ENCODE results near the gene MSLN. TPM values are rescaled to one million over a fixed set of nuclear protein-coding genes. Genes with fewer than 3 reads are reported as not detected.
"Not testable (repeated sequence)": the region's sequence is repeated elsewhere in the genome, so short reads cannot be mapped to it uniquely, and the experiment has no call there.

MSLN gene
- total RNA-seq, 2 donors from 2014 or later = 2.1 TPM; not detected in 1

- Histone ChIP-seq H3K27ac (no peak overlapping the region), H3K4me3 (no peak overlapping the region), H3K36me3 (replicated peaks in 1 of 2; ENCODE audit: insufficient read depth in 1 of 2, low read depth in 2 of 2) (no peaks in the 10 kb centered on the region), H3K9me3 (no peaks in the 10 kb centered on the region), H3K4me1 (no peaks in the 10 kb centered on the region), H3K27me3 (no peaks in the 10 kb centered on the region)
- no peak for TF ChIP-seq CTCF (IDR thresholded peaks at IDR 0.05)
- no peak for TF ChIP-seq POLR2A (IDR thresholded peaks at IDR 0.05)
- ATAC-seq = no peak
- WGBS, 2 donors = 60 to 68% methylated on average over 1 to 39 of the region's 46 CpGs
- no peak for DNase-seq
- intact Hi-C loops (cut with DNase I) = no loop called here
Measured at GRCh38 chr16:774086-775001, 13.8 kb downstream of the MSLN start.

GRCh38 chr16:775236-775796 is 14.8 kb downstream of the MSLN start:
- TF ChIP-seq POLR2A (IDR thresholded peaks at IDR 0.05) (no peak), CTCF (IDR thresholded peaks at IDR 0.05) (no peak)
- intact Hi-C loops (cut with DNase I) = no loop called here
- WGBS, 2 donors = 65 to 84% methylated on average over 5 to 34 of the region's 36 CpGs
- DNase-seq = no peak
- Histone ChIP-seq H3K36me3 (replicated peaks in 1 of 2; ENCODE audit: insufficient read depth in 1 of 2, low read depth in 2 of 2) (no peaks in the 10 kb centered on the region), H3K4me1 (no peaks in the 10 kb centered on the region), H3K9me3 (no peaks in the 10 kb centered on the region), H3K27ac (no peak overlapping the region), H3K4me3 (no peak overlapping the region), H3K27me3 (no peaks in the 10 kb centered on the region)
- no peak for ATAC-seq

- H3K9me3 ChIP-seq; DNase-seq; H3K27me3 ChIP-seq; H3K36me3 ChIP-seq (replicated peaks in 1 of 2; ENCODE audit: insufficient read depth in 1 of 2, low read depth in 2 of 2); H3K4me1 ChIP-seq; H3K27ac ChIP-seq; intact Hi-C loops (cut with DNase I); H3K4me3 ChIP-seq; ATAC-seq: not testable (repeated sequence)
- WGBS, 2 donors = 84 to 88% methylated on average over 9 to 10 of the region's 10 CpGs
Measured at GRCh38 chr16:776298-776697, 15.8 kb downstream of the MSLN start.

GRCh38 chr16:776824-777223 is 16.3 kb downstream of the MSLN start:
- intact Hi-C loops (cut with DNase I) = no loop called here
- Histone ChIP-seq H3K4me1 (no peaks in the 10 kb centered on the region), H3K4me3 (no peak overlapping the region), H3K27me3 (no peaks in the 10 kb centered on the region), H3K36me3 (replicated peaks in 1 of 2; ENCODE audit: insufficient read depth in 1 of 2, low read depth in 2 of 2) (no peaks in the 10 kb centered on the region), H3K27ac (no peak overlapping the region), H3K9me3 (no peaks in the 10 kb centered on the region)
- ATAC-seq (no peak), DNase-seq (no peak)
- no peak for TF ChIP-seq POLR2A (IDR thresholded peaks at IDR 0.05)
- no peak for TF ChIP-seq CTCF (IDR thresholded peaks at IDR 0.05)
- 86 to 88% methylated on average over 9 of the region's 9 CpGs for WGBS, 2 donors

- Histone ChIP-seq H3K36me3 (replicated peaks in 1 of 2; ENCODE audit: insufficient read depth in 1 of 2, low read depth in 2 of 2) (no peaks in the 10 kb centered on the region), H3K27me3 (peaks cover 0 to 2% of the 10 kb centered on the region in 2 donors), H3K9me3 (no peaks in the 10 kb centered on the region), H3K4me1 (no peaks in the 10 kb centered on the region), H3K27ac (no peak overlapping the region), H3K4me3 (no peak overlapping the region)
- intact Hi-C loops (cut with DNase I) = no loop called here
- DNase-seq (no peak), ATAC-seq (no peak)
- 28 to 36% methylated on average over 14 to 16 of the region's 16 CpGs for WGBS, 2 donors
- TF ChIP-seq CTCF (IDR thresholded peaks at IDR 0.05) (no peak), POLR2A (IDR thresholded peaks at IDR 0.05) (no peak)
Measured at GRCh38 chr16:777826-778225, 17.3 kb downstream of the MSLN start.
